ENCODE data around the gene RNF4. TPM values are rescaled to one million over a fixed set of nuclear protein-coding genes. Genes with fewer than 3 reads are reported as not detected.

Gene RNF4
- total and polyA plus RNA-seq, 4 donors: 14.8 to 54.7 (median 41.1) TPM

DNA sequence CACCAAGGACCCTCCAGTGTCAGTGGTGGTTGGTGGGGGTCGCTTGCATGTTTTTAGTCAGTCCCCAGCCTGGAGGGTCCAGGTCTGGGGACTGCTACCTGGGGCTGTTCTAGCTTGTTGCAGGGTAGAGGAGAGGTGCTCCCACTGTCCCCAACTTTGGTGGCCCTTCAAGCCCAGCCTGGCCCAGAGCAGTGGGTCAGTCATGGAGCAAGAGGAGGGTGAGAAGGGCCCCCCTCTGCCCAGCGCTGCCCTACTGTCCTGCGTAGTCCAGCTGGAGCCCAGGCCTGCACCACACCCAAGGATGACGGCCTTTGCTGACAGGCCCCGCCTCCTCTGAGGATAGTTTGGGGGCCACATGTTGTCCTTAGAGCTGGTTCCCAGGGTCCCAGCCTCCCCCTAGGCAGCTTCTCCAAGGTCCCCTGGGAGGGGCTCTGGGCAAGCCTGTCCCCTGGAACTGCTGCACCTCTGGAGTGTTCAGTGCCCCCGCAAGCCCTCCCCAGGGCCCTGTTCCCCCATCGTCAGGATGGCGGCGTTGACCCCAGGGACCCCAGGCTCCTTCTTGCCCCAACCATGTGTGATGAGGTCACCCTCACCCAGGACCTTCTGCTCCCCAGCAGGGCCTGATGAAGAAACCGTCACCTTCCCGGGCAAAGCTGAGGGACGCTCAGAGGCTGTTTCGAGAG, 43.4 kb upstream of the RNF4 start:
- H3K27me3 ChIP-seq (ENCODE audit: control insufficient read depth in 3 of 3, insufficient read depth in 3 of 3, low read length in 2 of 3): peaks cover 0 to 15% (median 12%) of the 10 kb centered on the region in 3 donors
- no peaks in the 10 kb centered on the region for H3K4me1 ChIP-seq (ENCODE audit: control insufficient read depth in 5 of 5, insufficient read depth in 5 of 5, low read length in 5 of 5)
- H3K36me3 ChIP-seq (ENCODE audit: control insufficient read depth in 4 of 4, insufficient read depth in 4 of 4, low read length in 4 of 4): no peaks in the 10 kb centered on the region
- H3K27ac ChIP-seq (ENCODE audit: low read depth in 1 of 2, low read length in 1 of 2): no peak overlapping the region
- no peak overlapping the region for H3K9ac ChIP-seq (ENCODE audit: insufficient read depth in 1 of 2, low read length in 2 of 2)
- TF ChIP-seq, protein P1, sequence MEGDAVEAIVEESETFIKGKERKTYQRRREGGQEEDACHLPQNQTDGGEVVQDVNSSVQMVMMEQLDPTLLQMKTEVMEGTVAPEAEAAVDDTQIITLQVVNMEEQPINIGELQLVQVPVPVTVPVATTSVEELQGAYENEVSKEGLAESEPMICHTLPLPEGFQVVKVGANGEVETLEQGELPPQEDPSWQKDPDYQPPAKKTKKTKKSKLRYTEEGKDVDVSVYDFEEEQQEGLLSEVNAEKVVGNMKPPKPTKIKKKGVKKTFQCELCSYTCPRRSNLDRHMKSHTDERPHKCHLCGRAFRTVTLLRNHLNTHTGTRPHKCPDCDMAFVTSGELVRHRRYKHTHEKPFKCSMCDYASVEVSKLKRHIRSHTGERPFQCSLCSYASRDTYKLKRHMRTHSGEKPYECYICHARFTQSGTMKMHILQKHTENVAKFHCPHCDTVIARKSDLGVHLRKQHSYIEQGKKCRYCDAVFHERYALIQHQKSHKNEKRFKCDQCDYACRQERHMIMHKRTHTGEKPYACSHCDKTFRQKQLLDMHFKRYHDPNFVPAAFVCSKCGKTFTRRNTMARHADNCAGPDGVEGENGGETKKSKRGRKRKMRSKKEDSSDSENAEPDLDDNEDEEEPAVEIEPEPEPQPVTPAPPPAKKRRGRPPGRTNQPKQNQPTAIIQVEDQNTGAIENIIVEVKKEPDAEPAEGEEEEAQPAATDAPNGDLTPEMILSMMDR (IDR thresholded peaks at IDR 0.05; ENCODE audit: control extremely low read depth, extremely low read depth): no peak
- 95% methylated on average over 13 of the region's 13 CpGs for WGBS, 2 donors
- no peaks in the 10 kb centered on the region for H3K9me3 ChIP-seq (ENCODE audit: control insufficient read depth in 4 of 4, insufficient read depth in 3 of 4, low read length in 3 of 4)
- DNase-seq: no peak
- no peak overlapping the region for H3K4me3 ChIP-seq
- no peak for ATAC-seq (ENCODE audit: insufficient read depth, low FRiP score)

DNA sequence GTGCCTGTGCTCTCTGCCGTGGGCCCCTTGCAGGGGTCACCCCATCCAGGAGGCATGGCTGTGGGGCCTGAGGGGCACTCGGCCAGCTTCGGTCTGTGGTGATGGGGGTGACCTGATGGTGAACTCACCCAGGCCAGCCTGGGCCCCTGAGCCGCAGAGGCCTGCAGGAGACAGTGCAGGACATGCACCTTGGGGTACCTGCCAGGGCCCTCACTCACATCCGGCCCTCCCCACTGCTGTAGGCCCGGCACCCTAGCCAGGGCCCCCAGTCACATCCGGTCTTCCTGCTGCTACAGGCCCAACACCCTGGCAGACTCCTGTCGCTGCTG, 42.9 kb upstream of the RNF4 start:
- WGBS, 2 donors: 82 to 88% methylated on average over 8 of the region's 8 CpGs
- H3K4me1 ChIP-seq (ENCODE audit: control insufficient read depth in 5 of 5, insufficient read depth in 5 of 5, low read length in 5 of 5): no peaks in the 10 kb centered on the region
- peaks cover 0 to 10% (median 7%) of the 10 kb centered on the region in 3 donors for H3K27me3 ChIP-seq (ENCODE audit: control insufficient read depth in 3 of 3, insufficient read depth in 3 of 3, low read length in 2 of 3)
- ATAC-seq (ENCODE audit: insufficient read depth, low FRiP score): no peak
- no peaks in the 10 kb centered on the region for H3K36me3 ChIP-seq (ENCODE audit: control insufficient read depth in 4 of 4, insufficient read depth in 4 of 4, low read length in 4 of 4)
- no peak for DNase-seq
- no peak overlapping the region for H3K27ac ChIP-seq (ENCODE audit: low read depth in 1 of 2, low read length in 1 of 2)
- TF ChIP-seq, protein P1 (IDR thresholded peaks at IDR 0.05; ENCODE audit: control extremely low read depth, extremely low read depth): no peak
- no peaks in the 10 kb centered on the region for H3K9me3 ChIP-seq (ENCODE audit: control insufficient read depth in 4 of 4, insufficient read depth in 3 of 4, low read length in 3 of 4)
- no peak overlapping the region for H3K4me3 ChIP-seq
- H3K9ac ChIP-seq (ENCODE audit: insufficient read depth in 1 of 2, low read length in 2 of 2): no peak overlapping the region

DNA sequence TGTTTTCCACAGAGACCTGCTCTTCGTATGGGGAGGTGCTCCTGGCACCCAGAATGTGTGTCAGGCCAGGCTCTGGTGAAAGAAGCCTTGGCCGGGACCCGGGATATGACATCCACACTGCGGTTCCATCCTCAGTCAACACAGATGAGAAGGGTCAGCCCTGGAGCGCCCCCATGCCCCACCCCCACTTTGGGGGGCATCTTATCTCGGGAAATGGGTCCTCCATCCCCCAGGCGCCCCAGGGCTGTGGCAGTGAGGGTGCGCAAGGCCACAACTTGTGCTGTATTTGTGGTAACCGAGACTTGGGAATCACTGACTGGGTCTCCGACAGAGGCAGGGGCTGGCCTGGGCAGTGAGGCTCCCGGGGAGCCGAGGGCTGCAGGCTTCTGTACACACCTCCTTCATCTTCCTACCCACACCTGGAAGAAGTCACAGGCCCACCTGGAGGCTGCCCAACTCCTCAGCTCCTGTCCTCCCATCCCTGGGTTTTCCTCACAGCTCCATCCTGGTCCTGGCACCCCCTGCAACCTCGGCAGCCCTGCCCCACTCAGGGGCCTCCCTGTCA, 42.1 kb upstream of the RNF4 start:
- no peaks in the 10 kb centered on the region for H3K36me3 ChIP-seq (ENCODE audit: control insufficient read depth in 4 of 4, insufficient read depth in 4 of 4, low read length in 4 of 4)
- H3K27me3 ChIP-seq (ENCODE audit: control insufficient read depth in 3 of 3, insufficient read depth in 3 of 3, low read length in 2 of 3): peaks cover 0 to 6% (median 3%) of the 10 kb centered on the region in 3 donors
- no peaks in the 10 kb centered on the region for H3K4me1 ChIP-seq (ENCODE audit: control insufficient read depth in 5 of 5, insufficient read depth in 5 of 5, low read length in 5 of 5)
- no peak overlapping the region for H3K27ac ChIP-seq (ENCODE audit: low read depth in 1 of 2, low read length in 1 of 2)
- TF ChIP-seq, protein P1 (IDR thresholded peaks at IDR 0.05; ENCODE audit: control extremely low read depth, extremely low read depth): no peak
- ATAC-seq (ENCODE audit: insufficient read depth, low FRiP score) (no peak), DNase-seq (no peak)
- no peaks in the 10 kb centered on the region for H3K9me3 ChIP-seq (ENCODE audit: control insufficient read depth in 4 of 4, insufficient read depth in 3 of 4, low read length in 3 of 4)
- no peak overlapping the region for H3K4me3 ChIP-seq
- 86 to 91% methylated on average over 13 of the region's 13 CpGs for WGBS, 2 donors
- no peak overlapping the region for H3K9ac ChIP-seq (ENCODE audit: insufficient read depth in 1 of 2, low read length in 2 of 2)
